Measurements from ENCODE around the gene VDR.

GRCh38 chr12:47892819-47893218 is 12.0 kb downstream of the VDR start:
- TF ChIP-seq CTCF (IDR thresholded peaks at IDR 0.05; ENCODE audit: low read depth, low read length) (no peak), EZH2phosphoT487 (IDR thresholded peaks at IDR 0.05; ENCODE audit: low read depth) (no peak)
